ENCODE data around the gene ABCC8. TPM values are rescaled to one million over a fixed set of nuclear protein-coding genes. Genes with fewer than 3 reads are reported as not detected.

Gene ABCC8
- polyA plus RNA-seq, 2 of the 4 experiments (the other 2 are of a cell fraction), result 1.1 to 2.0 TPM

- FAIRE-seq (no peak), ATAC-seq (no peak), DNase-seq (ENCODE audit: low read depth in 1 of 2, low spot score in 1 of 2) (no peak)
- TF ChIP-seq ZSCAN20 (CRISPR knock-in tag; IDR thresholded peaks at IDR 0.05) (no peak), HOXA7 (CRISPR knock-in tag; IDR thresholded peaks at IDR 0.05) (no peak), MAFK (IDR thresholded peaks at IDR 0.05; ENCODE audit: partially characterized antibody) (no peak), KDM1A (IDR thresholded peaks at IDR 0.05; ENCODE audit: low read depth) (no peak), RFX5 (IDR thresholded peaks at IDR 0.05) (no peak), FOSL2 (IDR thresholded peaks at IDR 0.05) (no peak), FOSL2 (CRISPR knock-in tag; IDR thresholded peaks at IDR 0.05) (no peak), ZC3H11A (IDR thresholded peaks at IDR 0.05) (no peak), BHLHE40 (IDR thresholded peaks at IDR 0.05; ENCODE audit: low read depth, low read length) (no peak), EHF (CRISPR knock-in tag; IDR thresholded peaks at IDR 0.05) (no peak), TP53 (CRISPR knock-in tag; IDR thresholded peaks at IDR 0.05) (no peak), GATA3 (IDR thresholded peaks at IDR 0.05; ENCODE audit: borderline replicate concordance) (no peak), CBX2 (IDR thresholded peaks at IDR 0.05; ENCODE audit: borderline replicate concordance, low read depth) (no peak), ESRRA (IDR thresholded peaks at IDR 0.05; ENCODE audit: borderline replicate concordance, low read length) (no peak), ZFP36 (IDR thresholded peaks at IDR 0.05; ENCODE audit: borderline replicate concordance, partially characterized antibody) (no peak), KDM5A (IDR thresholded peaks at IDR 0.05) (no peak), CTCF (IDR thresholded peaks at IDR 0.05) (no peak)
- TF ChIP-seq, protein P1, sequence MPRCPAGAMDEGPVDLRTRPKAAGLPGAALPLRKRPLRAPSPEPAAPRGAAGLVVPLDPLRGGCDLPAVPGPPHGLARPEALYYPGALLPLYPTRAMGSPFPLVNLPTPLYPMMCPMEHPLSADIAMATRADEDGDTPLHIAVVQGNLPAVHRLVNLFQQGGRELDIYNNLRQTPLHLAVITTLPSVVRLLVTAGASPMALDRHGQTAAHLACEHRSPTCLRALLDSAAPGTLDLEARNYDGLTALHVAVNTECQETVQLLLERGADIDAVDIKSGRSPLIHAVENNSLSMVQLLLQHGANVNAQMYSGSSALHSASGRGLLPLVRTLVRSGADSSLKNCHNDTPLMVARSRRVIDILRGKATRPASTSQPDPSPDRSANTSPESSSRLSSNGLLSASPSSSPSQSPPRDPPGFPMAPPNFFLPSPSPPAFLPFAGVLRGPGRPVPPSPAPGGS (IDR thresholded peaks at IDR 0.05), result no peak
- TF ChIP-seq, protein P2, sequence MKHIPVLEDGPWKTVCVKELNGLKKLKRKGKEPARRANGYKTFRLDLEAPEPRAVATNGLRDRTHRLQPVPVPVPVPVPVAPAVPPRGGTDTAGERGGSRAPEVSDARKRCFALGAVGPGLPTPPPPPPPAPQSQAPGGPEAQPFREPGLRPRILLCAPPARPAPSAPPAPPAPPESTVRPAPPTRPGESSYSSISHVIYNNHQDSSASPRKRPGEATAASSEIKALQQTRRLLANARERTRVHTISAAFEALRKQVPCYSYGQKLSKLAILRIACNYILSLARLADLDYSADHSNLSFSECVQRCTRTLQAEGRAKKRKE (CRISPR knock-in tag; IDR thresholded peaks at IDR 0.05; ENCODE audit: low read depth), result no peak
- ChIA-PET POLR2A (no interaction called here), CTCF (interaction anchor here (0.8 to 3.7 kb wide), 7 partner anchors 10 to 189 kb away, joined by 3 to 21 read pairs (median 4); no protein-coding TSS in a partner anchor)
- Histone ChIP-seq H3K4me2 (no peak overlapping the region), H3K4me1 (0 out of 3 replicates have a peak, but pooled peaks cover 2% of the 10 kb centered on the region), H3K9me3 (no peaks in the 10 kb centered on the region), H3K4me3 (no peak overlapping the region), H3K27ac (no peak overlapping the region)
- WGBS (ENCODE audit: missing lambda C conversion rate), result 30% methylated on average over 2 of the region's 2 CpGs
Observed at GRCh38 chr11:17418444-17419081, 58.1 kb downstream of the ABCC8 start.

DNA sequence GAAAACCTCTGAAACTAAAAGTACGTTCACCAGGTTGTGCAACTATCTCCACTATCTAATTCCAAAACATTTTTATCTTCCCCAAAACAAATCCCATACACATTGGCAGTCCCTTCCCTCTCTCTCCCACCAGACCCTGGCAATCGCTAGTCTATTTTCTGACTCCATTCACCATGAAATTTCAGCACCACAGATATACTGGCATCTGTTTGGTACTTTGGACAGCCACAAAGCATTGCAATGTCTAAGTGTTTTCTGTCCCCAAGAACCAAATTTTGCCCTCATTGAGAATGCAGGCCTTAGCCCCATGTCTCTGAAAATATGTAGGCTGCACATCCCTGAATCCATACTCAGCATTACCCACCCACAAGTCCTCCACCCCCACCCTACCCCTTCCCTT lies 60.2 kb downstream of the ABCC8 start:
- Histone ChIP-seq H3K4me2 (no peak overlapping the region), H3K4me3 (no peak overlapping the region), H3K4me1 (no peaks in the 10 kb centered on the region), H3K27ac (no peak overlapping the region), H3K9me3 (no peaks in the 10 kb centered on the region)
- FAIRE-seq (no peak), DNase-seq (ENCODE audit: low read depth in 1 of 2, low spot score in 1 of 2) (no peak), ATAC-seq (no peak)
- 55% methylated on average over 2 of the region's 2 CpGs for WGBS (ENCODE audit: missing lambda C conversion rate)
- POLR2A ChIA-PET, result no interaction called here
- CTCF ChIA-PET, result no interaction called here
- no peak for TF ChIP-seq EHMT2 (IDR thresholded peaks at IDR 0.05; ENCODE audit: low read depth)
- peak; percentile 47; the same call in 1 of the 2 replicates for TF ChIP-seq REST (IDR thresholded peaks at IDR 0.05)
- TF ChIP-seq TFCP2L1 (CRISPR knock-in tag; IDR thresholded peaks at IDR 0.05), result no peak
- TF ChIP-seq, protein P2 (CRISPR knock-in tag; IDR thresholded peaks at IDR 0.05; ENCODE audit: low read depth), result no peak

Data from A549 (cell line).